T follicular helper cell (primary cell): ENCODE results near the gene SYT9.

ENCODE experiments used
- DNase-seq: peaks from one replicate; pipeline ENCODE4 v3.0.0-alpha.2; 2020; ENCODE audit warnings: low read depth

The SYT9 gene

DNA sequence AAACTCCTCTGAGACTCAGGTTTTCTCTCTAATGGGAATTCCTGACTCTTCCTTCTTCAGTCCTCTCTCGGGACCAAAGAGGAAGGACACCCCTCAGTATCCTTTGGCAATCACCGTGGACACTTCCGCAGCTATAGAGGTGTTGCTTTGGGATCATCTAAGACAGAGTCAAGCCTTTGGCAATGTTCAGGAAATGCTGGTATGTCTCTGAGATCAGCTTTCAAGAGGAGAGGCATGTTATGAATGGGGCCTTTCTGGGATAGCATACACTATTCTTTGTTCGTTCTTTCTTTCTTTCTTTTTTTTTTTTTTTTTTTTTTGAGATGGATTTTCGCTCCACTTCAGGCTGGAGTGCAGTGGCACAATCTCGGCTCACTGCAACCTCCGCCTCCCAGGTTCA, 219.4 kb downstream of the SYT9 start:
- DNase-seq = no peak

DNA sequence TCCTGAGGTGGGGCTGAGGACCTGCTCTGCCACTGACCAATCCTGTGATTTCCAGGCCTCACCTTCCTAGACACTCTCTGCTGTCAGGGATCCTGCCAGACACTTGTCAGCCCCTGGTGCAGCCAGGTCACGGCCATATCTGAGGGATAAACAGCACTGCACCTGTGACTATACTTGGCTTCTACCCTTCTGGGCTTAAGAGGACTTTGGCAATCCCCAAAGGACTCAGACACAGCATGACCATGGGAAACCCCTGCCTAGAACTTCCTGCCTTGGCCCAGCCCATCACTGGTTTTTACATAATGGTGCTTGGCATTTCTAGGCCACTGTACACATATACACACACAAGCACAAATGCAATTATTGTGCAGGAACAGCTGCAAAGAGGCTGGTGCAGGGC, 222.0 kb downstream of the SYT9 start:
- no peak for DNase-seq

DNA sequence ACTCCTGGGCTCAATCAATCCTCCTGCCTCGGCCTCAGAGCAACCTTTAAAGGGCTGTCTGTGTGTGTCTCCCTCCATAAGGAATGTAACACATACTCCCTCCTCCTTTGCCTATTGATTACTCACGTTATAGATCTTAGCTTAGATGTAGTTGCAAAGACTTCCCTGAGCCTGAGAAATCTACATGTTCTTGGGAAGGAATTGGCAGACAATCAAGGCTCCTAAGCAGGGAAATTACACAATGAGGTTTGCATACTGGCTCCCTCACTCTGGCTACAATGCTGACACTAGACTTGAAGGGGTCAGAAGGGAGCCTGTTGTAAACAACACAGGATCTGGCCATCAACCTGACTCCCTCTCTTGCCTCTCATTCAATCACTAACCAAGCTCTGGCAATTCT, 228.4 kb downstream of the SYT9 start:
- DNase-seq = no peak

GRCh38 chr11:7484131-7484530, 232.4 kb downstream of the SYT9 start:
- no peak for DNase-seq

GRCh38 chr11:7484645-7485044, 232.9 kb downstream of the SYT9 start:
- no peak for DNase-seq

GRCh38 chr11:7485186-7486097, 233.7 kb downstream of the SYT9 start, which contains the start of gene OLFML1:
Gene OLFML1, plus strand, starts transcription at chr11:7485506. Its CDS starts 370 bp downstream, at chr11:7485876.
- DNase-seq = no peak

GRCh38 chr11:7486098-7486780, 234.5 kb downstream of the SYT9 start:
- no peak for DNase-seq

- DNase-seq = no peak
Observed at GRCh38 chr11:7486781-7487140, 235.1 kb downstream of the SYT9 start.

DNA sequence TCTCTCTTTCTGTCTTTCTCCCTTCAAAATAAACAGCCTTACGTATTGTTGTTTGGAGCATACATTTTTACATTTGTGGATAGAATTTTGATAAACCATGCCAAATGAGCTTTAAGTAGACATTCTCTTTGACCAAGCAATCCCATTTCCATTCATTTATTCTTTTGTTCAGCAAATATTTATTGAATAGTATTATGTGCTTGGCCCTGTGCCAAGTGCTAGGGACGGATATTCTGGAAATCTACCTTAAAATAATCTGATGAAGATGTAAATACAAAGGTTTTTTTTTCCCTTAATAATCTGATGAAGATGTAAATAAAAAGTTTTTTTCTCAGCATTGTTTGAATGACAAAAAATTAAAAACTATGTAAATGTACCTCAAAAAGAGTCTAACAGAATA, 235.7 kb downstream of the SYT9 start:
- no peak for DNase-seq

DNA sequence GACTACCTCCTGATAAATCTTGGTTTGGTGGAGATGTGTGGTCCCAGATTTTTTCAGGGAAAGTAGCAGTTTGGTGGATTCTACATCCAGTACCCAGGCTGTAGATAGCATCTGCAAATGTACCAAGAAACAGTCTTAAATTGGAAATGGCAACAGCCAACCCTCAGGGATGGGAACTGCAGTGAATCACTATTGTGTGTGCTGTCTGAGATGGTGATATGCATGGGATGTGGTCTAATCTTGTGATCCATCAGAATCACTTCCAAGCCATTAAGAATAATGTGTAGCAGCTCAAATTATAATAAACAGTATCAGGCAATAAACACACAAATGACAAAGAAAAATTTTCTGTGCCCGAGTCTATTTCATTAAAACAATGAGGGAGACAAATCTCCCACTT, 237.0 kb downstream of the SYT9 start:
- no peak for DNase-seq

- no peak for DNase-seq
Observed at GRCh38 chr11:7489376-7489775, 237.7 kb downstream of the SYT9 start.

GRCh38 chr11:7490054-7490453, 238.3 kb downstream of the SYT9 start:
- DNase-seq = no peak

- no peak for DNase-seq
Observed at GRCh38 chr11:7490535-7490934, 238.8 kb downstream of the SYT9 start.

- no peak for DNase-seq
Observed at GRCh38 chr11:7492253-7492652, 240.5 kb downstream of the SYT9 start.

- DNase-seq = no peak
Observed at GRCh38 chr11:7493670-7494069, 242.0 kb downstream of the SYT9 start.

- no peak for DNase-seq
Observed at GRCh38 chr11:7494086-7494745, 242.5 kb downstream of the SYT9 start.

DNA sequence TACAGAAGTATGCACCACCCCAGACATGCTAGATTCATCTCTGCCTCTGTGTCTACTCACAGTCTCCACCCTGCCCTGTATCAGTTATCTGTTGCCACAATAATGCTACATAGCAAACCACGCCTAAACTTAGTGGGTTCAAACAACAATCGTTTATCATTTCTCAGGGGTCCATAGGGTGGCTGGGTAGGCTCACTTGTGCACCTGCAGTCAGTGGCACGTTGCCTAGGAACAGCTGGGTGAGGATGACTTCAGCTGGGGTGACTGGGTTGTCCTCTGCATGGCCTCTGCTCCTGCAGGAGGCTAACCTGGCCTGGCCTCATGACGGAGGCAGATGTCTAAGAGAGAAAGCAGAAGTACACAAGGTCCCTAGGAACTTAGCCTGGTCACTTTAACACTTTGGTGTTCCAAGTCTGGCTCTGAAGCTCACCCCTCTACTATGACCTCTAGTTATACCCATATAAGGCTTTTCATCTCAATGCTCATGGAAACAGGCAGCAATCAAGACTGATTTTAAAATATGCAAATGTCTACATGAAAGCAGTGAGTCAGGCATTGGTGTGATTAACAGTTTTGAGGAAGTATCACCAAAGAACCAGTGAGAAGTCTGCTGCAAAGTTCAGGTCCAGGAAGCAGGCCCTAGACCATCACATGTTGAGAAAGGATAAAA, 244.3 kb downstream of the SYT9 start:
- no peak for DNase-seq

DNA sequence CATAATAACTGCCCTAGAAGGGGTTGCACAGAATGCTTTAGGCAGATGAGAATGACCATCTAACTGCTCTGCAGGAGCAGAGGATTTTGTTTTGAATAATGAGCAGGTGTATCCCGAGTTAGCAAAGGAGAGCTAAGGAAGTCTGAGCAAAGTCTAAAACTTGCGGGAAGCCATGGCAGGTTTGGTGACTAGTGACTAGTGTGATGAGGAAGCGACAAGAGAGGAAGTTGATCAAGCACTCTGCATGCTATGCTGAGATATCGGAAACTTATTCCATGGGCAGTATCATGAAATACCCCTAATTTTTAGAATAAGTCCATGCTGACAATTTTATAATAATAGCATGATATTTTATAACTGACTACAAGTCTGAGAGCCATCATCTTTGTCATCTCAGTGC, 246.5 kb downstream of the SYT9 start:
- DNase-seq = no peak

DNA sequence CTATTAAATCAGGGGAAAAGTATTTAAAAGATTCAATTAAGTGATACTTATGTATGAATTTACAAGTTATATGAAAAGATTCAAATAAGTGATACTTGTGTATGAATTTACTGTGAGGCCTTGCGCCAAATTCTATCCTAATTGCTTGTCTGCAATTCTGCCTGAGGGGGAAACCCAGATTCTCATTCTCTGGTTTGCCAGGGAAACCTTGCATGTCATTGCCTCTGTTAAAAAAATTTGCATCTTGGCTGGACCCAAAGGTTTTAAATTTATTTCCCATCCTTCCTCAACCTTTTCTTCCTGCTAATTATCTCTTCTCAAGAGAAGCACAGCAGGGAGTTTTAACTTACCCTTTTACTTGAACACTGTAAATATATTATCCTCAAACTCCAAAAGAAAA, 247.4 kb downstream of the SYT9 start:
- no peak for DNase-seq

DNA sequence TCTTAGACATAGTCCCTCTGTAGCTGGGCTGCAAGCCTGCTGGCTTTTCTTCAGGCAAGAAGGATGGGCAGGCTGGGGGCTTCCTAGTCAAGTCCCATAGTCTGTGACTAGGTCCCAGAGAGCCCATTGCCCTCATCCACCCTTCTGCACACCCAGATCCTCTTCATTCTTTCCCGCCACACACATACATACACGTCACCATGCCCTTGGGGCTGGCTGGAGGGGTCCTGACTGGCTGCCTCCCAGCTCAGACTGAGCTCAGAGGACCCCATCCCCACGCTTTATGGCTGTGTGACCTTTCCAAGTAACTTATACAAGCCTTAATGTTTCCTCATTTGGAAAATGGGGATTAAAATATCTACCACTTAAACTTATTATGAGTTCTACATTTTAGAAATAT, 248.5 kb downstream of the SYT9 start:
- no peak for DNase-seq

DNA sequence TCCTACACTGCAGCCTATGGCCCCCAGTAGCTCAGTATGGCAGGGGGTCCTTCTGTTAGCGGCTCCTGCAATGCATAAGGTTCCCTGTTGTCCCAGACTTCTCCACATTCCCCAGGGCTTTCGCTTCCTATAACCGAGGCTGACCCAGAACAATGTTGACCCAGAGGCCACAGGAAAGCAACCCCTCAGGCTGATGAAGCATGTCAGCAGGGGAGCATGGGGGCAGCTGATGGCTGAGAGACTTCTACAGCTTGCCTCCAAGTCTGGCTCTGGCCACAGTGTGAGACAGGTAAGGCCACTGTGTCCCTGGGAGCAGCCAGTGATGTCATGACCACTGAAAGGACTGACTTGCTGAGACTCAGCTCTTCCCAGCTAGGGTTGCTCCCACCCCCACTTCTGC, 249.5 kb downstream of the SYT9 start:
- DNase-seq = no peak

GRCh38 chr11:7501894-7502293, 250.2 kb downstream of the SYT9 start:
- no peak for DNase-seq
